CD4-positive, alpha-beta T cell treated with Interleukin-10 for 1 hour (primary cell): ENCODE data around the gene BBC3.

Source experiments
- DNase-seq: peaks from one replicate; pipeline ENCODE4 v3.0.0-alpha.2; 2020

Gene BBC3

DNA sequence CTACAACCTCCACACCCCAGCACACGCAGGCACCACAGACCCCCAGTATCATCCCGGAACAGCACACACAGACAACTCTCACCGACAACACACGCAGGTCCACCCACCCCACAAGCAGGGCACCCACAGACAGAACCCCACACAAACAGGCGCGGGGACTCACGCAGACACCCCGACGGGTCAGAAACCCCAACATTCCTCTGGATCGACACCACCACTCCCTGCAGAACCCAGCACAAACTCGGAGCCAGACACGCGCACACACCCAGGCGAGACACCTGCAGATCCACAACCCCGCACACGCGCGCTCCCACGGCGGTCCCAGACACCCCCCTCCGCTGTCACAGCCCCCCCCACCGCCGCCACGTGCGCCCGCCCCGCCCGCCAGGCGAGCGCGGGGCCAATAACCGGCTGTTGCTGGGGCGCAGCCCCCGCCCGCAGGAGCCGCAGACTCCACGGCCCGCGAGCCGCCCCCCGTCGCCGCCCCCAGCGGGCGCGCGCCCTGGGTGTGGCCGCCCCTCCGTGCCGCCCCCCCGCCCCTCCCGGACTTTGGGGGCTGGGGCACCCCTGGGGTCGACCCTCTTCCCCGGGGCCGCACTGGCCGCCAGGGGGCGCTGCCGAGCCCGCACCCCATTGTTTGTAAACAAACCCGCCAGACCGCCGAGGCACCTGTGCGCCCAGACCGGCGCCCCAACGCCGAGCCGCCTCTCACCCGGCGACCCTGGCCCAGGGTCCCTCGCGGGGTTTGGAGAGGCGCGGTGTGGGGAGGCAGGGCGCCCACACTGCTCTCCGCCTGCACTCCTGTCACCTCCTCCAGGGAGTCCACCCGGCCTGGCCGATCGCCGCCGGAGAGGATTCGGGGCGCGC, 712 bp downstream of the BBC3 start:
- DNase-seq, result peak; percentile 90

- DNase-seq, result peak; percentile 44
Observed at GRCh38 chr19:47229676-47230053, 1.3 kb downstream of the BBC3 start.

GRCh38 chr19:47228937-47229675, 1.9 kb downstream of the BBC3 start:
- DNase-seq, result peak; percentile 66

DNA sequence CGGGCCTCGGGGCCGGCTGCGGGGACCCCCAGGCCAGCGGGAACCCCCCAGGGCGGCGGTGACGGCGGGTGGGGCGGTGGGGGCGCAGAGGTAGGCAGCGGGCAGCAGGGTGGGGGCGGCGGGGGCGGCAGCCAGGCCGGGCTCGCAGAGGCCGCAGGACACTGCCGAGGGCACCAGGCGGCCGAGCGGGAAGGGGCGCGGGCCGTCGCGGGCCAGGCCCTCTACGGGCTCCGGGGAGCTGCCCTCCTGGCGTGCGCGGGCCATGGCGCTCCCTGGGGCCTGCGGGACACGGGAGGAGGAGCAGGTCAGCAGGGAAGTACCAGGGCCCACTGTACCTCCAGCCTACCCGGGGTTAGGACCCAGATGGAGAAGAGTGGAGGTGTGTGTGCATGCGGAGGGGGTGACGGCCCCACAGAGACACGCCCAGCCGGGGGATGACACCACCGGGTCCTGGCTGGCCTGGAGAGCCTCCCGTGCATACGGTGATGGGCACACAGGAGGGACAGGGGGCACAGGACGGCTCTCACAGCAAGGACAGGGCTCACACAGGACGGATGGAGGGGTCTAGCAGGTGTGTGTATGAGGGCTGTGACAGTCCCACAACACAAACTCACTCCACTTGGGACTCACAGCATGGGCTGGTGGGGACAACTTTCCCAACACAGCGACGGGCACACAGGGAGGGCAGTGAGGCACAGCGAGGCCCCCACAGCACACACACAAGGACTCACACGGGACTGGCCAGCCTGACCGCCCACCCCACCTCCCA, 2.6 kb downstream of the BBC3 start:
- peak; percentile 58 for DNase-seq

- DNase-seq, result peak; percentile 71
Observed at GRCh38 chr19:47227352-47228167, 3.4 kb downstream of the BBC3 start.

DNA sequence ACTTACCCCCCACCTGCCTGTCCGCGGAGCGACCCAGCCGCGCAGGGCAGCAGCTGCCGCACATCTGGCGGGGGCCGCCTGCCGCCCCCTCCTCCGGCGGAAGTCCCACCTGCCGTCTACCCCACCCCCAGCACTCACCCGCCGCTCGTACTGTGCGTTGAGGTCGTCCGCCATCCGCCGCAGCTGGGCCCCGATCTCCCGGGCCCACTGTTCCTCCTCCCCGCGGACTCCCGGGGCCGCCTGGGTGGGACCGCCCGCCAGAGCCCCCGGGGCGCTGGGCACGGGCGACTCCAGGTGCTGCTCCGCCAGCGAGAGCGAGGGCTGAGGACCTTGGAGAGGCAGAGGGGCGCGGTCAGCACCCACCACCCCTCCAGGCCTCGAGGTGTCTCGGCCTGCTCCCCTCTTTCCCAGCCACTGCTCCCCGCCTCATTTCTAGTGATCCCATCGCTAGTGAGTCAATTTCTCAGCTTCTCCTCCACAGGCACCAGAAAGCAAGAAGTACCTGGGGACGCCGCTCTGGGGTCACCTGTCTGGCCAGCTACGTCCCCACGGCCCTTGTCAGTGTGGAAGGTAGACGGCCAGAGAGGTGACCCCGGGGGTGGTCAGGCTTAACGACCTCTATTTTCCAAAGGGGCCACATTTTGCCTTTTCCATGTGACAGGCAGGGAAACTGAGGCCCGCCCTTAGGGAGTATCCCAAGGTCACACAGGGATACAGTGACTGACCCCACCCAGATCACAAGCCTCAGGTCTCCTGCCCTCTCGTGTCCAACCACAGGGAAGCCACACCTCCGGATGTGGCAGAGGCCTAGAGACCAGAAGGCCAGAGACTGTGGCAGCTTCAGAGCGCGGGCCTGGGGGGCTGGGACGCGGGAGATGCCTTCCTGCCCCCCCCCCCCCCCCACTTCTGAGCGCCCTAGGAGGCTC, 4.3 kb downstream of the BBC3 start:
- peak; percentile 78 for DNase-seq

GRCh38 chr19:47225746-47226425, 5.1 kb downstream of the BBC3 start:
- peak; percentile 92 for DNase-seq

GRCh38 chr19:47221890-47222289, 9.1 kb downstream of the BBC3 start:
- no peak for DNase-seq

GRCh38 chr19:47221080-47221841, 9.7 kb downstream of the BBC3 start:
- DNase-seq, result no peak

DNA sequence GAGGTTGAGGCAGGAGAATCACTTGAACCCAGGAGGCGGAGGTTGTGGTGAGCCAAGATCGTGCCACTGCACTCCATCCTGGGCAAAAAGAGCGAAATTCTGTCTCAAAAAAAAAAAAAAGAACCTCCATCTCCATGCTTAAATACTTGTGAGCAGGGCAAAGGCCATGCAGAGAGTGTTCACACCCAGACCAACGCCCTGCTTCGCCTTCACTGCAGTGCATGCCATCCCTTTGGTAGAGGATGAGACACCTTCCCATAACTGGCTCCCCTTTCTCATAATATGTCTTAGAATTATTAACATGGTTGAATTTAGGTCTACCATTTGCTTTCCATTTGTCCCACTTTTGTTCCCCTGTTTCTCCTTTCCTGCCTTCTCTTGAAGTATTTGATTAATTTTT, 15.4 kb downstream of the BBC3 start:
- no peak for DNase-seq

GRCh38 chr19:47210689-47211316, 20.2 kb downstream of the BBC3 start:
- DNase-seq, result peak; percentile 86

DNA sequence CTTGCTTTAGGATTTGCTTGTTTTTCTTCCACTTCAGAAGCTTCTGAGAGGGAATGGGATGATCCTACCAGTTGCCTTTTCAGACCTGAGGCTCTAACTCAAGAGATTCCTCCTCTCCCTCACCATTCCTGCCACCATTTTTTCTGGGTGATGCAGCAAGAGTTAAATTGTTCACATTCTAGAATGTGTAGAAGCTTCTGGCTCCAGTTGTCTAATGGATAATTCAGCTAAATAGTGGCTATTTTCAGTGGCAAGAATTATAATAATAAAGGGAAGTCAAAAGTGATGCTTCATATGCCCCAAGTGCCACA, 20.9 kb downstream of the BBC3 start:
- no peak for DNase-seq

GRCh38 chr19:47209319-47210179, 21.4 kb downstream of the BBC3 start:
- DNase-seq, result no peak

DNA sequence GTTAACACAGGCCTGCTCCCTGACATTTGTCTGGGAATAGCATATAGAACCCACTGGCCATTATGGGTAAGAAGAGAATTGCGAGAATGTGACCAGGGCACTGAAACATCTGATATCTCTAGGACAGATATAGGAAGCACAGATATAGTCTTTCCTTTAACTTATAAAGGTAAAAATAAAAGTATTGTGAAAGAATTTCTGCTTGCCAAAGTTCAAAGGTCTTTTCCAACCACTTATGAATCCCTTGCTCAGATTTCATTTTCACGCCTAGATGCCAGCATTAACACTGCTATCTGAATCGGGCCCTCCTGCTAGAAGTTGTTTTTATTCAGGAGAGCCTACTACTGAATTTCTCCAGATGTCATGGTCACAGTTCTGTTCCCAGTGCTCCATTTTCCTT, 27.7 kb downstream of the BBC3 start:
- no peak for DNase-seq

DNA sequence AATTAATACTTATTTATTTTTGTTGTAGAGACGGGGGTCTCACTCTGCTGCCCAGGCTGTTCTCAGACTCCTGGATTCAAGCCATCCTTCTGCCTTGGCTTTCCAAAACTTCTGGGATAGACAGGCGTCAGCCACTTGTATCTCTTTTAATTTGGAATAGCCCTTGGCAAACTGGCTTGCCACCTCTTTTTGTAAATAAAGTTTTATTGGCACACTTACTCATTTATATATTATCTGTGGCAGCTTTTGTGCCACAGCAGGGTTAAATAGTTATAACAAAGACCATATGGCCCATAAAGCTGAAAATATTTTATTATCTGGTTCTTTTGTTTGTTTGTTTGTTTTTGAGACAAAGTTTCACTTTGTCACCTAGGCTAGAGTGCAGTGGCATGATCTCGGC, 30.5 kb downstream of the BBC3 start:
- no peak for DNase-seq

GRCh38 chr19:47197141-47197540, 33.9 kb downstream of the BBC3 start:
- DNase-seq, result no peak

DNA sequence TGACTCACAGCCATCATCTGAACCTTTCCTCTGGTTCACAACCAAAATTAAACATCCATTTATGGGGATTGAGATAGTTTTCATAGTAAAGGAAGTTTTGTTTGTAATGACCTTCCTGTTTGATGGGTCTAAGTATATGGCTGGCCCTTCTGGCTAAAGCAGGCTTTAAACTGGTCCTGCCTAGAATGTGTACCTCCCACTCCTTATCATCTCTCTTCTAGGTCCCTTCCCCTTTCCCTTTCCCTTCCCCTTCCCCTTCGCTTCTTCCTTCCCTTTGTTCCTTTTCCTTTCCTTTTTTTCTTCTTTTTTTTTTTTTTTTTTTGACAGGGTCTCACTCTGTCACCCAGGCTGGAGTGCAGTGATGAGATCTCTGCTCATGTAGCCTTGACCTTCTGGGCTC, 35.6 kb downstream of the BBC3 start:
- no peak for DNase-seq

DNA sequence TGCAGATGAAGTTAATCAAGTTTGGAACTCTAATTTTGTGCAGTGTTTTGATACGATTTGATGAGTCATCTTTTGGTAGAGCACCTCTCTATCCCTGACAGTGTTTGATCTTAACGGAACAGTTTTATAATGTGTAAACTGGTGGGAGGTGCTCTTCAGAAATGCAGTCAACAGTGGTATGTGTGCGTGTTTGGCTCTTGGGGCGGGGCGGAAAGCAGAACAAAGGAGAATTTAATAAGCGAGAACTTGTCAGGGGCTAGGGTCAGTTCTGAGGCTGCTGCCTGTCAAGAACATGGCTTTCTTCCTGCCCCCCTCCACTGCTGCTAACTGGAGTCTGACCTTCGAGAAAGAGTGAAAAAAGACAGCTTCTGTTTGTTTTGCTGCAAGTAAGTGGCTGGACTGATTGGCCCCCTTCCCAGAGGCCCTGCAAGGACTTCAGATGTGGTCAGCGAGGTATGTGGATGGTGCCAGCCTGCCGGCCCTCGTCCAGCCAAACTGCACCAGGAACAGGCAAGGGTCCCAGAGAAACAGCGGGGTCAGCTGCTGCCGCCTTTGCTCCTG, 40.8 kb downstream of the BBC3 start:
- peak; percentile 54 for DNase-seq
